HepG2 (cell line): ENCODE measurements around the gene PRELID2. TPM values are rescaled to one million over a fixed set of nuclear protein-coding genes. Genes with fewer than 3 reads are reported as not detected.
A peak's percentile ranks its signal among the peaks of the same experiment; 100 is the strongest.

ENCODE experiments used
- CBX1 ChIP-seq: IDR thresholded peaks from one replicate; pipeline ENCODE4 v1.6.1; 2016; ENCODE audit warnings: antibody characterized with exemption, low read depth
- CEBPG ChIP-seq: IDR thresholded peaks from 2 replicates; pipeline ENCODE4 v1.6.1; 2016
- EHMT2 ChIP-seq: fragments of 200-600 bp; sonication (generic); IDR thresholded peaks from 2 replicates; pipeline ENCODE4 v1.7.0; 2017; ENCODE audit warnings: antibody characterized with exemption, low read depth, low read length, borderline replicate concordance
- FOSL2 ChIP-seq: sonication (generic); formaldehyde crosslinking; IDR thresholded peaks from 2 replicates; pipeline ENCODE4 v1.4.0; 2020; ENCODE audit warnings: missing genetic modification reagents
- FOXC1 ChIP-seq: sonication (generic); formaldehyde crosslinking; IDR thresholded peaks from 2 replicates; pipeline ENCODE4 v1.8.0; 2022; ENCODE audit warnings: mild to moderate bottlenecking, missing genetic modification reagents, borderline replicate concordance
- FOXJ3 ChIP-seq: sonication (generic); formaldehyde crosslinking; IDR thresholded peaks from 2 replicates; pipeline ENCODE4 v1.4.0; 2020; ENCODE audit warnings: missing genetic modification reagents, mild to moderate bottlenecking, borderline replicate concordance
- GFI1 ChIP-seq: sonication (generic); formaldehyde crosslinking; IDR thresholded peaks from 2 replicates; pipeline ENCODE4 v1.5.0; 2020; ENCODE audit warnings: missing genetic modification reagents, mild to moderate bottlenecking, borderline replicate concordance
- JUNB ChIP-seq: sonication (generic); formaldehyde crosslinking; IDR thresholded peaks from 2 replicates; pipeline ENCODE4 v1.8.0; 2022; ENCODE audit warnings: missing genetic modification reagents, mild to moderate bottlenecking, borderline replicate concordance
- SAFB2 ChIP-seq: sonication (generic); formaldehyde crosslinking; IDR thresholded peaks from 2 replicates; pipeline ENCODE4 v1.5.1; 2020; ENCODE audit warnings: missing genetic modification reagents, low read depth, mild to moderate bottlenecking, borderline replicate concordance
- SAP130 ChIP-seq: IDR thresholded peaks from 2 replicates; pipeline ENCODE4 v1.6.1; 2016; ENCODE audit warnings: low read depth
- SATB2 ChIP-seq: sonication (generic); formaldehyde crosslinking; IDR thresholded peaks from 2 replicates; pipeline ENCODE4 v1.5.0; 2020; ENCODE audit warnings: missing genetic modification reagents
- SUZ12 ChIP-seq: fragments of 150-350 bp; IDR thresholded peaks from 2 replicates; pipeline ENCODE4 v1.6.1; 2014; ENCODE audit warnings: low read depth, low read length
- YY1 ChIP-seq: IDR thresholded peaks from 2 replicates; pipeline ENCODE4 v1.6.1; 2011; ENCODE audit warnings: low read length, low read depth, moderate library complexity, mild to moderate bottlenecking; ENCODE audit not compliant: insufficient read depth, insufficient replicate concordance
- ZNF558 ChIP-seq: sonication (generic); formaldehyde crosslinking; IDR thresholded peaks from 2 replicates; pipeline ENCODE4 v1.9.0; 2022; ENCODE audit warnings: mild to moderate bottlenecking, missing genetic modification reagents, borderline replicate concordance
- ZNF615 ChIP-seq: sonication (generic); formaldehyde crosslinking; IDR thresholded peaks from 2 replicates; pipeline ENCODE4 v1.5.0; 2020; ENCODE audit warnings: mild to moderate bottlenecking, missing genetic modification reagents, borderline replicate concordance
- polyA plus RNA-seq, 8 experiments: library from polyadenylated mRNA; depleted of rRNA in 3 of 8; stranded (reverse) in 7 of 8; unstranded in 1 of 8; fragments of >200 nt; fragmentation: Illumina TruSeq in 4 of 8; extraction: Trizol in 4 of 8; gene quantifications; 2 replicates each; pipeline versions ENCODE4 v1.2.1 to v1.2.3, GENCODE V29; 2011 to 2016; ENCODE audit warnings: low read depth in 4 of 8, missing spikeins in 1 of 8, mixed read lengths in 1 of 8; ENCODE audit not compliant: insufficient read depth in 1 of 8
- total RNA-seq, 5 experiments: library from RNA; depleted of rRNA; stranded (reverse); fragments of >200 nt; fragmentation: Illumina TruSeq; extraction: Trizol; gene quantifications; 2 replicates each; pipeline ENCODE4 v1.2.3, GENCODE V29; 2016; ENCODE audit warnings: low read depth in 1 of 5
- TF ChIP-seq, protein P1 (sequence below): sonication (generic); formaldehyde crosslinking; IDR thresholded peaks from 2 replicates; pipeline ENCODE4 v1.4.0; 2020; ENCODE audit warnings: missing genetic modification reagents, mild to moderate bottlenecking, borderline replicate concordance
- TF ChIP-seq, protein P2 (sequence below): sonication (generic); formaldehyde crosslinking; IDR thresholded peaks from 2 replicates; pipeline ENCODE4 v1.5.1; 2020; ENCODE audit warnings: missing genetic modification reagents, mild to moderate bottlenecking, borderline replicate concordance
- TF ChIP-seq, protein P3 (sequence below): sonication (generic); formaldehyde crosslinking; IDR thresholded peaks from 2 replicates; pipeline ENCODE4 v1.4.0; 2020; ENCODE audit warnings: mild to moderate bottlenecking, missing genetic modification reagents
- TF ChIP-seq, protein P4 (sequence below): sonication (generic); formaldehyde crosslinking; IDR thresholded peaks from 2 replicates; pipeline ENCODE4 v1.5.0; 2020; ENCODE audit warnings: mild to moderate bottlenecking, missing genetic modification reagents, moderate library complexity
- TF ChIP-seq, protein P5 (sequence below): sonication (generic); formaldehyde crosslinking; IDR thresholded peaks from 2 replicates; pipeline ENCODE4 v1.5.1; 2020; ENCODE audit warnings: mild to moderate bottlenecking, moderate library complexity, missing genetic modification reagents
- TF ChIP-seq, protein P6 (sequence below): sonication (generic); formaldehyde crosslinking; IDR thresholded peaks from 2 replicates; pipeline ENCODE4 v1.4.0; 2020; ENCODE audit warnings: mild to moderate bottlenecking, low read depth, missing genetic modification reagents

Gene PRELID2
- total and polyA plus RNA-seq, 2 of the 13 experiments (the other 11 are each of a cell fraction or from before 2014, with no cell fraction given): 10.0 to 22.9 TPM

DNA sequence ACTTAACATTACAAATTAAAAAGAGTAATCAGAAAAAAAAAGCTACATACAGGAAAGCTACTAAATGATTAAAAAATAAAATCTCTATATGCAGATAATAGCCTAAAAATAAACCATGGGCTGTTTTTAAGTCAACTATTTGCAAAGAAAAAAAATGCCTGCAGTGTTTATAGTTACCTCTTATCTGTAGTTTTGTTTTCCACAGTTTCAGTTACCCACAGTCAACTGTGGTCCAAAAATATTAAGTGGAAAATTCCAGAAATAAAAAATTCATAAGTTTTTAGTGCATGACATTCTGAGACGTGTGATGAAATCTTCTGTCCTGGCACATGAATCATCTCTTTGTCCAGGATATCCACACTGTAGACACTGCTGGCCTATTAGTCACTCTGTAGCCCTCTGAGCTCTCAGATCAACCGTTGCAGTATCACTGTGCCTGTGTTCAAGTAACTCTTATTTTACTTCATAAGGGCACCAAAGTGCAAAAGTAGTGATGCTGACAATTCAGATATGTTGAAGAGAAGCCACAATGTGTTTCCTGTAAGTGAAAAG, 59.2 kb downstream of the PRELID2 start (continued):
- no peak for TF ChIP-seq JUNB (CRISPR knock-in tag)
- TF ChIP-seq SAP130 (CRISPR knock-in tag): peak; percentile 38; the same call in 1 of the 2 replicates
- no peak for TF ChIP-seq YY1
- TF ChIP-seq EHMT2: no peak
- TF ChIP-seq CEBPG (CRISPR knock-in tag): peak; percentile 49; the same call in 1 of the 2 replicates
- no peak for TF ChIP-seq FOXJ3 (CRISPR knock-in tag)
- TF ChIP-seq ZNF558 (CRISPR knock-in tag): no peak
- TF ChIP-seq, protein P1, sequence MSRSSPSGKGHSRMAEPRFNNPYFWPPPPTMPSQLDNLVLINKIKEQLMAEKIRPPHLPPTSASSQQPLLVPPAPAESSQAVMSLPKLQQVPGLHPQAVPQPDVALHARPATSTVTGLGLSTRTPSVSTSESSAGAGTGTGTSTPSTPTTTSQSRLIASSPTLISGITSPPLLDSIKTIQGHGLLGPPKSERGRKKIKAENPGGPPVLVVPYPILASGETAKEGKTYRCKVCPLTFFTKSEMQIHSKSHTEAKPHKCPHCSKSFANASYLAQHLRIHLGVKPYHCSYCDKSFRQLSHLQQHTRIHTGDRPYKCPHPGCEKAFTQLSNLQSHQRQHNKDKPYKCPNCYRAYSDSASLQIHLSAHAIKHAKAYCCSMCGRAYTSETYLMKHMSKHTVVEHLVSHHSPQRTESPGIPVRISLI (CRISPR knock-in tag): no peak
- TF ChIP-seq SATB2: no peak
- TF ChIP-seq, protein P2, sequence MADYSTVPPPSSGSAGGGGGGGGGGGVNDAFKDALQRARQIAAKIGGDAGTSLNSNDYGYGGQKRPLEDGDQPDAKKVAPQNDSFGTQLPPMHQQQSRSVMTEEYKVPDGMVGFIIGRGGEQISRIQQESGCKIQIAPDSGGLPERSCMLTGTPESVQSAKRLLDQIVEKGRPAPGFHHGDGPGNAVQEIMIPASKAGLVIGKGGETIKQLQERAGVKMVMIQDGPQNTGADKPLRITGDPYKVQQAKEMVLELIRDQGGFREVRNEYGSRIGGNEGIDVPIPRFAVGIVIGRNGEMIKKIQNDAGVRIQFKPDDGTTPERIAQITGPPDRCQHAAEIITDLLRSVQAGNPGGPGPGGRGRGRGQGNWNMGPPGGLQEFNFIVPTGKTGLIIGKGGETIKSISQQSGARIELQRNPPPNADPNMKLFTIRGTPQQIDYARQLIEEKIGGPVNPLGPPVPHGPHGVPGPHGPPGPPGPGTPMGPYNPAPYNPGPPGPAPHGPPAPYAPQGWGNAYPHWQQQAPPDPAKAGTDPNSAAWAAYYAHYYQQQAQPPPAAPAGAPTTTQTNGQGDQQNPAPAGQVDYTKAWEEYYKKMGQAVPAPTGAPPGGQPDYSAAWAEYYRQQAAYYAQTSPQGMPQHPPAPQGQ (CRISPR knock-in tag): no peak
- no peak for TF ChIP-seq GFI1 (CRISPR knock-in tag)
- TF ChIP-seq, protein P3, sequence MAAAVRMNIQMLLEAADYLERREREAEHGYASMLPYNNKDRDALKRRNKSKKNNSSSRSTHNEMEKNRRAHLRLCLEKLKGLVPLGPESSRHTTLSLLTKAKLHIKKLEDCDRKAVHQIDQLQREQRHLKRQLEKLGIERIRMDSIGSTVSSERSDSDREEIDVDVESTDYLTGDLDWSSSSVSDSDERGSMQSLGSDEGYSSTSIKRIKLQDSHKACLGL (CRISPR knock-in tag): no peak
- TF ChIP-seq, protein P4, sequence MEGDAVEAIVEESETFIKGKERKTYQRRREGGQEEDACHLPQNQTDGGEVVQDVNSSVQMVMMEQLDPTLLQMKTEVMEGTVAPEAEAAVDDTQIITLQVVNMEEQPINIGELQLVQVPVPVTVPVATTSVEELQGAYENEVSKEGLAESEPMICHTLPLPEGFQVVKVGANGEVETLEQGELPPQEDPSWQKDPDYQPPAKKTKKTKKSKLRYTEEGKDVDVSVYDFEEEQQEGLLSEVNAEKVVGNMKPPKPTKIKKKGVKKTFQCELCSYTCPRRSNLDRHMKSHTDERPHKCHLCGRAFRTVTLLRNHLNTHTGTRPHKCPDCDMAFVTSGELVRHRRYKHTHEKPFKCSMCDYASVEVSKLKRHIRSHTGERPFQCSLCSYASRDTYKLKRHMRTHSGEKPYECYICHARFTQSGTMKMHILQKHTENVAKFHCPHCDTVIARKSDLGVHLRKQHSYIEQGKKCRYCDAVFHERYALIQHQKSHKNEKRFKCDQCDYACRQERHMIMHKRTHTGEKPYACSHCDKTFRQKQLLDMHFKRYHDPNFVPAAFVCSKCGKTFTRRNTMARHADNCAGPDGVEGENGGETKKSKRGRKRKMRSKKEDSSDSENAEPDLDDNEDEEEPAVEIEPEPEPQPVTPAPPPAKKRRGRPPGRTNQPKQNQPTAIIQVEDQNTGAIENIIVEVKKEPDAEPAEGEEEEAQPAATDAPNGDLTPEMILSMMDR (CRISPR knock-in tag): no peak
- peak; percentile 91 for TF ChIP-seq FOSL2 (CRISPR knock-in tag)
- no peak for TF ChIP-seq ZNF615 (CRISPR knock-in tag)
- TF ChIP-seq, protein P5, sequence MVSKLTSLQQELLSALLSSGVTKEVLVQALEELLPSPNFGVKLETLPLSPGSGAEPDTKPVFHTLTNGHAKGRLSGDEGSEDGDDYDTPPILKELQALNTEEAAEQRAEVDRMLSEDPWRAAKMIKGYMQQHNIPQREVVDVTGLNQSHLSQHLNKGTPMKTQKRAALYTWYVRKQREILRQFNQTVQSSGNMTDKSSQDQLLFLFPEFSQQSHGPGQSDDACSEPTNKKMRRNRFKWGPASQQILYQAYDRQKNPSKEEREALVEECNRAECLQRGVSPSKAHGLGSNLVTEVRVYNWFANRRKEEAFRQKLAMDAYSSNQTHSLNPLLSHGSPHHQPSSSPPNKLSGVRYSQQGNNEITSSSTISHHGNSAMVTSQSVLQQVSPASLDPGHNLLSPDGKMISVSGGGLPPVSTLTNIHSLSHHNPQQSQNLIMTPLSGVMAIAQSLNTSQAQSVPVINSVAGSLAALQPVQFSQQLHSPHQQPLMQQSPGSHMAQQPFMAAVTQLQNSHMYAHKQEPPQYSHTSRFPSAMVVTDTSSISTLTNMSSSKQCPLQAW (CRISPR knock-in tag): no peak
- no peak for TF ChIP-seq SAFB2 (CRISPR knock-in tag)
- TF ChIP-seq SUZ12: no peak
- TF ChIP-seq, protein P6, sequence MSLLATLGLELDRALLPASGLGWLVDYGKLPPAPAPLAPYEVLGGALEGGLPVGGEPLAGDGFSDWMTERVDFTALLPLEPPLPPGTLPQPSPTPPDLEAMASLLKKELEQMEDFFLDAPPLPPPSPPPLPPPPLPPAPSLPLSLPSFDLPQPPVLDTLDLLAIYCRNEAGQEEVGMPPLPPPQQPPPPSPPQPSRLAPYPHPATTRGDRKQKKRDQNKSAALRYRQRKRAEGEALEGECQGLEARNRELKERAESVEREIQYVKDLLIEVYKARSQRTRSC (CRISPR knock-in tag): no peak
- no peak for TF ChIP-seq FOXC1 (CRISPR knock-in tag)
- no peak for TF ChIP-seq CBX1
